ENCODE results near the gene CADPS.

CADPS gene

GRCh38 chr3:62876064-62876463, 848 bp upstream of the CADPS start:
- TF ChIP-seq GABPA (IDR thresholded peaks at IDR 0.05; ENCODE audit: low read depth) (no peak), REST (IDR thresholded peaks at IDR 0.05; ENCODE audit: insufficient replicate concordance, low read depth) (peak; percentile 91), SPI1 (IDR thresholded peaks at IDR 0.05; ENCODE audit: borderline replicate concordance, low read depth) (no peak)
- DNase-seq (ENCODE audit: low read depth in 1 of 2, low spot score in 1 of 2), result no peak
- peaks cover 25% of the 10 kb centered on the region for H3K27me3 ChIP-seq (ENCODE audit: insufficient read depth, poor library complexity, severe bottlenecking)
- H3K27ac ChIP-seq (replicated peaks), result no peak overlapping the region
- H3K4me3 ChIP-seq (replicated peaks; ENCODE audit: insufficient read depth, low read length), result no peak overlapping the region

- Histone ChIP-seq H3K4me3 (replicated peaks; ENCODE audit: insufficient read depth, low read length) (no peak overlapping the region), H3K27me3 (ENCODE audit: insufficient read depth, poor library complexity, severe bottlenecking) (peaks cover 27% of the 10 kb centered on the region), H3K27ac (replicated peaks) (no peak overlapping the region)
- TF ChIP-seq SPI1 (IDR thresholded peaks at IDR 0.05; ENCODE audit: borderline replicate concordance, low read depth), result no peak
- TF ChIP-seq REST (IDR thresholded peaks at IDR 0.05; ENCODE audit: insufficient replicate concordance, low read depth), result no peak
- TF ChIP-seq GABPA (IDR thresholded peaks at IDR 0.05; ENCODE audit: low read depth), result no peak
- no peak for TF ChIP-seq POLR2AphosphoS5 (IDR thresholded peaks at IDR 0.05; ENCODE audit: low read depth)
- no peak for TF ChIP-seq CTCF (IDR thresholded peaks at IDR 0.05; ENCODE audit: insufficient read depth, low read length)
- DNase-seq (ENCODE audit: low read depth in 1 of 2, low spot score in 1 of 2), result no peak
These were observed 364 bp upstream of the CADPS start for GRCh38 chr3:62875558-62876002.

GRCh38 chr3:62873761-62874710, 1.2 kb downstream of the CADPS start:
- no peak overlapping the region for H3K4me3 ChIP-seq (replicated peaks; ENCODE audit: insufficient read depth, low read length)
- TF ChIP-seq SPI1 (IDR thresholded peaks at IDR 0.05; ENCODE audit: borderline replicate concordance, low read depth) (no peak), POLR2AphosphoS5 (IDR thresholded peaks at IDR 0.05; ENCODE audit: low read depth) (no peak), CTCF (IDR thresholded peaks at IDR 0.05; ENCODE audit: insufficient read depth, low read length) (no peak), REST (IDR thresholded peaks at IDR 0.05; ENCODE audit: insufficient replicate concordance, low read depth) (no peak), GABPA (IDR thresholded peaks at IDR 0.05; ENCODE audit: low read depth) (no peak)
- no peak for DNase-seq (ENCODE audit: low read depth in 1 of 2, low spot score in 1 of 2)
- no peak overlapping the region for H3K27ac ChIP-seq (replicated peaks)
- peaks cover 27% of the 10 kb centered on the region for H3K27me3 ChIP-seq (ENCODE audit: insufficient read depth, poor library complexity, severe bottlenecking)
